ENCODE results near the gene THRB.

The THRB gene

DNA sequence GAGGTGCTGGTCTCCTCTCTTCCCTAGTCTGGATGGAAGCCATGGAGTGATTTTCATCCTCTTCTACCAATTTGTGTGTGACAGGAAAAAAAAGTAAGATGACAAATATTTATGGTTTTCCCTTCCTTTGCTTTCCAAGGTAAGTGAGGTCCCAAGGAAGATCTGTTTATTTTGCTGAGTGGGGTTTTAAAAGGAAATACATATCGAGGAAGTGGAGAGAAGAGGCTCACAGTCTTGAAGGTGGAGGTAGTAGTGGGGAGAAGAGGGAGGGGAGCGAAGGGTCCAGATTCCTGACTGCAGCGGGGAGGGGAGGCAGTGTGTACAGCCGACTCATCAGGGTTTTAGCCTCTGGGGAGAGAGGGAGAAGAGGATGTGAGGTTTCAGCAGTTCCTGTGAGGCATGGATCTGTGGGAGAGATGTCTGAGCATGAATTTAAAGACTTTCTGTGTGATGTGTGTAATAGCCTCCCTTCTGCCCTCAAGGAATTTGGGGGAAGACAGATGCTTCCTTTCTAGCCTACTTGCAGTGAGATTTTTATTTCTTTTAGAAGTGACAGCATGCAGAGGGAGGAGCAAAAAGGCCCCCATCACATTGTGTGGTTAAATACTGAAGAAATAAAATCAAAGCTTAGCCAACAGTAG is 272.4 kb downstream of the THRB start:
- TF ChIP-seq, protein P1, sequence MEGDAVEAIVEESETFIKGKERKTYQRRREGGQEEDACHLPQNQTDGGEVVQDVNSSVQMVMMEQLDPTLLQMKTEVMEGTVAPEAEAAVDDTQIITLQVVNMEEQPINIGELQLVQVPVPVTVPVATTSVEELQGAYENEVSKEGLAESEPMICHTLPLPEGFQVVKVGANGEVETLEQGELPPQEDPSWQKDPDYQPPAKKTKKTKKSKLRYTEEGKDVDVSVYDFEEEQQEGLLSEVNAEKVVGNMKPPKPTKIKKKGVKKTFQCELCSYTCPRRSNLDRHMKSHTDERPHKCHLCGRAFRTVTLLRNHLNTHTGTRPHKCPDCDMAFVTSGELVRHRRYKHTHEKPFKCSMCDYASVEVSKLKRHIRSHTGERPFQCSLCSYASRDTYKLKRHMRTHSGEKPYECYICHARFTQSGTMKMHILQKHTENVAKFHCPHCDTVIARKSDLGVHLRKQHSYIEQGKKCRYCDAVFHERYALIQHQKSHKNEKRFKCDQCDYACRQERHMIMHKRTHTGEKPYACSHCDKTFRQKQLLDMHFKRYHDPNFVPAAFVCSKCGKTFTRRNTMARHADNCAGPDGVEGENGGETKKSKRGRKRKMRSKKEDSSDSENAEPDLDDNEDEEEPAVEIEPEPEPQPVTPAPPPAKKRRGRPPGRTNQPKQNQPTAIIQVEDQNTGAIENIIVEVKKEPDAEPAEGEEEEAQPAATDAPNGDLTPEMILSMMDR (IDR thresholded peaks at IDR 0.05; ENCODE audit: borderline replicate concordance, control extremely low read depth, extremely low read depth, insufficient read depth, missing control alignments) = no peak
- no peak for DNase-seq (ENCODE audit: low spot score)
- in situ Hi-C loops (cut with MboI; ENCODE audit: low sequenced_read_pairs, unreplicated experiment) = no loop called here

DNA sequence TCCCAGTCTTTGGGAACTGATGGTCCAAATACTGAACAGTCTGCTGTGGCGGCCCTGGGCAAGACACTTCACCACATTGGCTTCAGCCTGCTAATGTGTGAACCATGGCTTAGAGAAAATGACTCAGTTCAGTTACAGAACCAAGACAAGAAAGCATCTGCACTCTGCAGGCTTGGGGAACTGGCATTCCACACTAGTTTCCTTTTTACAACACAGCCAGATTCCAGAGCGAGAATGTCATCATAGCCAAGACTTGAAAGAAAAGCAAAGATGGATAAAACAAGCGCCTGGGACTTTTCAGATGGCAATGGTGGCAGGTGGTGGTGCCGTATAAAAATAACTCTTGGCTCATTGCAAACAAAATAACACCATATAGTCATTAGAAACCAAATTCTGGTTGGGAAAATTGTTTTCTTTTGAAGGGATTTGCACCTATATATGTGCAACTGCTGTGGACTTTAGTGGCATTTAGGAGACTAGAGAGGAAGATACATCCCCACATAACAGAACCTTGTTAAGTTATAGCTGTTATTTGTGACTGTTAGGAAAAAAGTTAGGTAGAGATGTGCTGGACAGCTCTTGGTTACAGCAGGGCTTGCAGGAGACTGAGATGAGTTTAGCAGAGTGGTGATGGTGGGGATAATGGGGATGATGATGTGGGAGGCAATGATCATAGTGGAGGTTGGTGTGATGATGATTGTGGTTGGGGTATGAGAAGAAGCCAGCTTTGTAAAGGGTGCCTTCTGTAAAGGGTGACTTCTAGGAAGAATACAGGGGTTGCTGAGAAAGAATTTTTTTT is 273.6 kb downstream of the THRB start:
- no peak for DNase-seq (ENCODE audit: low spot score)
- in situ Hi-C loops (cut with MboI; ENCODE audit: low sequenced_read_pairs, unreplicated experiment) = no loop called here
- TF ChIP-seq, protein P1 (IDR thresholded peaks at IDR 0.05; ENCODE audit: borderline replicate concordance, control extremely low read depth, extremely low read depth, insufficient read depth, missing control alignments) = no peak

DNA sequence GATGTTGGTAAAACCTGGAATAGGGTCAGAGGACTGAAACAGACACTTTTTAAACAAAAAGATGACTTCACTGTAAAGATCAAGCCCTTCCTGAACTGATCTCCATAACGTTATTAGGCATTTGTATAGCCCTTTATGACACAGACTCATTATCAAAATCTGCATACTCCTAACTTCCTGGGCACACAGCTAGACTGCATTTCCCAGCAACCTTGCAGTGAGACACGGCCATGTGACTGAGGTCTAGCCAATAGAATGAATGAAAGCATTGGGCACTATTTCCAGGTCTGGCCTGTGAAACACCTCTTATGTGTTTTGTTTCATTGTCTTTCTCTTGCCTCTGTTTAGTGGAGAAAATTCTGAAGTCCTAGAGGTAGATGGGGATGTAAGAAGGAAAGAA is 279.1 kb downstream of the THRB start:
- TF ChIP-seq, protein P1 (IDR thresholded peaks at IDR 0.05; ENCODE audit: borderline replicate concordance, control extremely low read depth, extremely low read depth, insufficient read depth, missing control alignments) = no peak
- no peak for DNase-seq (ENCODE audit: low spot score)

DNA sequence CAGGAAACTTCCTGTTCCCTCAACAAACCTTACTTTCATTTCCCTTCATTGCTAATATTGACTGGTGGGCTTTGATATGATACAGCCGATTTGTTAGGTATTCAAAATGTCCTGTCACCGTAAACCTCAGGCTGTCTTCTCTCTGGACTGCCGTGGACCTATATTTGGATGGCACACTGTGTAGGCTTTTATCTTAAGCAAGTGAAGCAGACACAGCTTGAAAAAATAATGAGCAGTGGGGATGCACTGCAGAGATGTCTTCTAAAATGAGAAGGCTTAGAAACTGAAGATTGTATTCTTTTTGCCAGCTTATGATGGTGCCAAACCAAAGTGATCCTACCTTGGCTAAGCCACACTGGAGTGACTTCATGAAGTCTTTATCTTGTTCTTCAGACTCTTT is 283.3 kb downstream of the THRB start:
- TF ChIP-seq, protein P1 (IDR thresholded peaks at IDR 0.05; ENCODE audit: borderline replicate concordance, control extremely low read depth, extremely low read depth, insufficient read depth, missing control alignments) = no peak
- in situ Hi-C loops (cut with MboI; ENCODE audit: low sequenced_read_pairs, unreplicated experiment) = no loop called here
- no peak for DNase-seq (ENCODE audit: low spot score)

More for the DNA sequence above, 279.1 kb downstream of the THRB start:
- in situ Hi-C loops (cut with MboI; ENCODE audit: low sequenced_read_pairs, unreplicated experiment) = no loop called here

DNA sequence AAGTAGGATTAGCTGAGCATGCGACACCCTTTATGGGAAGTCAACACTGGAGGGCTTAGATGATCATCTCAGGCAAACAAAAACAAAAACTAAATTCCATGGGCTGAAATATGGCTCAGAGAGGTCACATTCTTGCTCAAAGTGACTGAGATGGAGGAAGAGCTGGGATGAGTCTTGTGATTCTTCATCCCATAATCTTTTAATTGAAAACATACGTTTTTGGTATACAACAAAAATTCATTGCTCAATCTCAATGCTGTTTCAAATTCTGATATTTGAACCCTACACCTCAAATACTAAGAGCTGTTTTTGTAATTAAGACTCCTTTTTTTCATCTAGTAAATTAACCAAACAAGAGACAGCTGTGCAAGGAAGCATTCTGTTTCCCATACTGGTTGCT is 292.6 kb downstream of the THRB start:
- in situ Hi-C loops (cut with MboI; ENCODE audit: low sequenced_read_pairs, unreplicated experiment) = no loop called here
- no peak for DNase-seq (ENCODE audit: low spot score)
- TF ChIP-seq, protein P1 (IDR thresholded peaks at IDR 0.05; ENCODE audit: borderline replicate concordance, control extremely low read depth, extremely low read depth, insufficient read depth, missing control alignments) = no peak

DNA sequence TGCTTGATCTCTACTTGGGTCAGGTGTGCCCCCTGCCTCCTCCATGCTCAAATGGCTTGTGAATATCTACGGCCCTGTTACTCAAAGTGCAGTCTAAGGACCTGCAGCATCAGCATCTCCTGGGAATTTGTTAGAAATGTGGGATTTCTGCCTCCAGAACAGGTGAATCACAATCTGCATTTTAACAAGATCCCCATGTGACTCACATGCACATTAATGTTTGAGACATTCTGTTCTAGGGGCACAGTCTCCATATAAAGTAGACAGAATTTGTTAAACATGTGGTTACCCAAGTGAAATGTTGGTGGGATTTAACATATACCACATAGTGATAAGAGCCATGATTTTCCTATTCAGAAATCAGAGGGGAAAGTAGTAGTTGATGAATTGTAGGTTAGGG is 293.3 kb downstream of the THRB start:
- in situ Hi-C loops (cut with MboI; ENCODE audit: low sequenced_read_pairs, unreplicated experiment) = no loop called here
- DNase-seq (ENCODE audit: low spot score) = no peak
- TF ChIP-seq, protein P1 (IDR thresholded peaks at IDR 0.05; ENCODE audit: borderline replicate concordance, control extremely low read depth, extremely low read depth, insufficient read depth, missing control alignments) = no peak

Measured in GM13976 (cell line).